CD4-positive, alpha-beta T cell (primary cell): ENCODE results near the gene ZNF469. TPM values are rescaled to one million over a fixed set of nuclear protein-coding genes. Genes with fewer than 3 reads are reported as not detected.

ENCODE experiments used
- ATAC-seq: fragments of 200-7000 bp; cut with Tn5 transposase; one replicate; pipeline ENCODE4 v1.10.0; 2022; ENCODE audit warnings: mild to moderate bottlenecking; ENCODE audit not compliant: poor library complexity
- CTCF ChIA-PET: fragments of 350-600 bp; sonication (Branson Sonifier 250); formaldehyde crosslinking; loops from one replicate; lab custom pipeline; 2021; ENCODE audit warnings: antibody characterized with exemption, inconsistent platforms; lab: Charles Lee
- POLR2A ChIA-PET: fragments of 350-600 bp; sonication (Branson Sonifier 250); formaldehyde crosslinking; loops from one replicate; lab custom pipeline; 2021; ENCODE audit warnings: antibody characterized with exemption, inconsistent platforms; lab: Charles Lee
- DNase-seq, 14 experiments: peaks; one replicate each; pipeline ENCODE4 v3.0.0-alpha.2; 2013 to 2020; ENCODE audit warnings: mixed read lengths in 2 of 14
- H3K27ac ChIP-seq, 2 donors: one replicate each; pipeline versions ENCODE4 v1.5.1 to v1.7.0; 2013; ENCODE audit warnings: low read length in 2 of 2, low read depth in 1 of 2, mild to moderate bottlenecking in 1 of 2
- H3K27me3 ChIP-seq, 2 experiments: 1 replicate in 1 of 2; 2 replicates in 1 of 2; pipeline versions ENCODE4 v1.6.1 to v1.7.0; 2013; ENCODE audit warnings: low read length in 2 of 2, control low read depth in 1 of 2, mild to moderate bottlenecking in 1 of 2, moderate library complexity in 1 of 2; ENCODE audit not compliant: insufficient read depth in 2 of 2, control insufficient read depth in 1 of 2
- H3K36me3 ChIP-seq: one replicate; pipeline ENCODE4 v1.6.1; 2013; ENCODE audit warnings: low read length, control low read depth; ENCODE audit not compliant: insufficient read depth
- H3K4me1 ChIP-seq: one replicate; pipeline ENCODE4 v1.6.1; 2013; ENCODE audit warnings: low read length, control low read depth; ENCODE audit not compliant: insufficient read depth
- H3K4me3 ChIP-seq: one replicate; pipeline ENCODE4 v1.5.1; 2013; ENCODE audit warnings: mild to moderate bottlenecking, low read length, moderate library complexity
- H3K9me3 ChIP-seq, 2 experiments: 1 replicate in 1 of 2; 2 replicates in 1 of 2; pipeline versions ENCODE4 v1.6.1 to v1.7.0; 2013; ENCODE audit warnings: low read length in 2 of 2, mild to moderate bottlenecking in 2 of 2, control low read depth in 1 of 2, moderate library complexity in 1 of 2; ENCODE audit not compliant: control insufficient read depth in 1 of 2, insufficient read depth in 1 of 2
- H3K27ac Mint-ChIP-seq: one replicate; pipeline ENCODE4 v1.8.0; 2020; ENCODE audit warnings: mixed read lengths
- H3K27me3 Mint-ChIP-seq: one replicate; pipeline ENCODE4 v1.8.0; 2021; ENCODE audit warnings: mixed read lengths
- H3K36me3 Mint-ChIP-seq: one replicate; pipeline ENCODE4 v1.8.0; 2021; ENCODE audit warnings: low read depth, mixed read lengths
- H3K4me1 Mint-ChIP-seq: one replicate; pipeline ENCODE4 v1.8.0; 2021; ENCODE audit warnings: low read depth, mixed read lengths
- H3K4me3 Mint-ChIP-seq: one replicate; pipeline ENCODE4 v1.8.0; 2020; ENCODE audit warnings: mild to moderate bottlenecking, mixed read lengths
- H3K9me3 Mint-ChIP-seq: one replicate; pipeline ENCODE4 v1.8.0; 2020; ENCODE audit warnings: mixed read lengths
- CTCF ChIP-seq: fragments of 200-600 bp; IDR thresholded peaks from one replicate; pipeline ENCODE4 v1.8.0; 2022; ENCODE audit warnings: antibody characterized with exemption, mild to moderate bottlenecking
- intact Hi-C, 2 experiments: fragments of 100-400 bp; cut with DNase I in 1 of 2; cut with micrococcal nuclease in 1 of 2; formaldehyde crosslinking; loops; one replicate each; pipeline versions ENCODE4 v1.15.1 to v1.9.0; 2023 to 2025; cut with DNase I, micrococcal nuclease
- total RNA-seq, 174 experiments: library from RNA in 2 of 174; stranded (reverse) in 2 of 174; gene quantifications; one replicate each; pipeline ENCODE4 v1.2.3 and lab custom pipeline; 2021 to 2026

ZNF469 gene
- total RNA-seq, 2 experiments from 2014 or later = 0.74 to 0.75 TPM

- Mint-ChIP-seq H3K27ac (no peak overlapping the region), H3K4me3 (no peak overlapping the region), H3K9me3 (no peaks in the 10 kb centered on the region), H3K27me3 (peaks cover 12% of the 10 kb centered on the region), H3K36me3 (no peaks in the 10 kb centered on the region), H3K4me1 (no peaks in the 10 kb centered on the region)
- H3K4me3 ChIP-seq = no peak overlapping the region
- intact Hi-C loops = no loop called here
- no peaks in the 10 kb centered on the region for H3K36me3 ChIP-seq
- peaks cover 0 to 20% of the 10 kb centered on the region in 2 experiments for H3K9me3 ChIP-seq
- POLR2A ChIA-PET = no interaction called here
- ATAC-seq (no peak), DNase-seq (no peak)
- CTCF ChIA-PET = no interaction called here
- no peaks in the 10 kb centered on the region for H3K4me1 ChIP-seq
- no peak for TF ChIP-seq CTCF
- peaks cover 0 to under 1% of the 10 kb centered on the region in 2 experiments for H3K27me3 ChIP-seq
- no peak overlapping the region for H3K27ac ChIP-seq
These were observed 10.2 kb upstream of the ZNF469 start for GRCh38 chr16:88372522-88372921.

- Mint-ChIP-seq H3K4me3 (no peak overlapping the region), H3K27ac (no peak overlapping the region), H3K36me3 (no peaks in the 10 kb centered on the region), H3K4me1 (no peaks in the 10 kb centered on the region), H3K27me3 (peaks cover 11% of the 10 kb centered on the region), H3K9me3 (no peaks in the 10 kb centered on the region)
- Histone ChIP-seq H3K9me3 (peaks cover 0 to 20% of the 10 kb centered on the region in 2 experiments), H3K4me1 (no peaks in the 10 kb centered on the region), H3K27me3 (peaks cover 0 to 4% of the 10 kb centered on the region in 2 experiments), H3K4me3 (no peak overlapping the region), H3K27ac (no peak overlapping the region), H3K36me3 (no peaks in the 10 kb centered on the region)
- ATAC-seq (no peak), DNase-seq (no peak)
- ChIA-PET POLR2A (no interaction called here), CTCF (no interaction called here)
- no peak for TF ChIP-seq CTCF
- intact Hi-C loops = no loop called here
These were observed 9.5 kb upstream of the ZNF469 start for GRCh38 chr16:88373211-88373610.

GRCh38 chr16:88373927-88374492, 8.7 kb upstream of the ZNF469 start:
- Mint-ChIP-seq H3K36me3 (no peaks in the 10 kb centered on the region), H3K27ac (no peak overlapping the region), H3K27me3 (peaks cover 11% of the 10 kb centered on the region), H3K4me1 (no peaks in the 10 kb centered on the region), H3K9me3 (no peaks in the 10 kb centered on the region), H3K4me3 (no peak overlapping the region)
- no peak overlapping the region for H3K27ac ChIP-seq
- ATAC-seq (no peak), DNase-seq (no peak)
- H3K4me3 ChIP-seq = no peak overlapping the region
- POLR2A ChIA-PET = no interaction called here
- TF ChIP-seq CTCF = no peak
- H3K36me3 ChIP-seq = no peaks in the 10 kb centered on the region
- H3K27me3 ChIP-seq = peaks cover 2 to 4% of the 10 kb centered on the region in 2 experiments
- no peaks in the 10 kb centered on the region for H3K4me1 ChIP-seq
- intact Hi-C loops = no loop called here
- H3K9me3 ChIP-seq = peaks cover 0 to 23% of the 10 kb centered on the region in 2 experiments
- CTCF ChIA-PET = no interaction called here
